NCI-H2171 (cell line): ENCODE results near the gene HNRNPDL.
"Not testable (repeated sequence)": the region's sequence is repeated elsewhere in the genome, so short reads cannot be mapped to it uniquely, and the experiment has no call there.

Experiments used
- DNase-seq: peaks from one replicate; lab custom pipeline; 2025; lab: John Stamatoyannopoulos, UW

The HNRNPDL gene

GRCh38 chr4:82386312-82386711 is 44.0 kb downstream of the HNRNPDL start:
- DNase-seq = not testable (repeated sequence)

GRCh38 chr4:82382751-82383150 is 47.5 kb downstream of the HNRNPDL start:
- no peak for DNase-seq

DNA sequence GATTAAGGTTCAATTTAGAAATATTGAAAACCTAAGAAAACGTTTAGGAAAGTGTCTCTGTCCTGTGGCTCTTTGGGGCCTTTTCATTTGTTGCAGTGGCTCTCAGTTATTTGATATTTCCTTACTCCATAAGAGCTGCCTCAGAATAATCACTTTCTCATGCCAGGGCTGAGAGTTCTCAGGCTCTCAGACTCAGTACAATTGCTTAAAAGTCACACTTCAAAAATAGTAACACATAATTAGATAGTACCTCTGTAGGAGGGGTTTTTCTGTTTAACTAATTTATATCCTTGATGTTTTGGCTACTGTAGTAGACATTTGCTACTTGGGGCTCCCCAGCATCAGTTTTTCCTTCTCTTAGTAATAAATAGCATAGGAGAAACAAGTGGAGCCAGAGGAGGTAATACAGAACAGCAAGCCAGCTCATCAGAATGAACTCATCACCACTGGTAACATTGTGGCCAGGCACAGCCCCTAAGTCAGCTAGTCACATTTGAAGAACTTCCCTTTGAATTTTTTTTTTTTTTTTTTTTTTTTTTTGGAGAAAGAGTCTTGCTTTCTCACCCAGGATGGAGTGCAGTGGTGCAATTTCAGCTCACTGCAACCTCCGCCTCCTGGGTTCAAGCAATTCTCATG is 48.5 kb downstream of the HNRNPDL start:
- no peak for DNase-seq

GRCh38 chr4:82381235-82381634 is 49.0 kb downstream of the HNRNPDL start:
- no peak for DNase-seq

- no peak for DNase-seq
Observed at GRCh38 chr4:82380831-82381230, 49.4 kb downstream of the HNRNPDL start.

DNA sequence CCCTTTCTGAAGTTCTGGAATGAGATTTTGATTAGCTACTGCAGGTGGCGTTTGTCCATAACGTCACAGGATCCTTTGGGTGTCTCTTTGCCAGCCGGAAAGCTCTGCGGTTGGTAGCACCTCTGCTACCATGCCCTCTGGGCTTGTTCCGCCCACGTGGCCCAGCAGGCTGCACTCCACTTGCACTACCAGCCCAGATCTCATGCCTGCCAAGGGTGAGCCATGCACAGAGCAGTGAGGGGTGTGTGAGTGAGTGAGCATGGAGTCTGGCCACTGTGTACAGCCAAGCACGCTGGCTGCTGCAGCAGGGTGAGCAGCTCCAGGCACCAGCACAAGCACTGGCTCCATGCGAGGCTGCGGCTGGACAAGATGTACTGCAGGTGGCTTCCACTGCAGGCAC is 49.9 kb downstream of the HNRNPDL start:
- DNase-seq = no peak

DNA sequence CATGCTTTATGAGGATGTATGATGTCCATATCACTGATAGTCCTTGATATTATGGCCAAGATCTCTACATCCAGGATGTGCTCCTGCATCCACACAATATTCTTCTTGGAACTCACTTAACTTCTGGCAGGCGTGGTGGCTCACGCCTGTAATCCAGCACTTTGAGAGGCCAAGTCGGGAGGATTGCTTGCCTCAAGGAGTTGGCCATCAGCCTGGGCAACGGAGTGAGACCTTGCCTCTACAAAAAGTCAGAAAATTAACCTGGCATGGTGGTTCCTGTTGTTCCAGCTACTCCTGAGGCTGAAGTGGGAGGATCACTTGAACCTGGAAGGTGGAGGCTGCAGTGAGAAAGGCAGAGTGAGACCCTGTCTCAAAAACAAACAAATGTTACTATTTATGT is 54.2 kb downstream of the HNRNPDL start:
- no peak for DNase-seq

DNA sequence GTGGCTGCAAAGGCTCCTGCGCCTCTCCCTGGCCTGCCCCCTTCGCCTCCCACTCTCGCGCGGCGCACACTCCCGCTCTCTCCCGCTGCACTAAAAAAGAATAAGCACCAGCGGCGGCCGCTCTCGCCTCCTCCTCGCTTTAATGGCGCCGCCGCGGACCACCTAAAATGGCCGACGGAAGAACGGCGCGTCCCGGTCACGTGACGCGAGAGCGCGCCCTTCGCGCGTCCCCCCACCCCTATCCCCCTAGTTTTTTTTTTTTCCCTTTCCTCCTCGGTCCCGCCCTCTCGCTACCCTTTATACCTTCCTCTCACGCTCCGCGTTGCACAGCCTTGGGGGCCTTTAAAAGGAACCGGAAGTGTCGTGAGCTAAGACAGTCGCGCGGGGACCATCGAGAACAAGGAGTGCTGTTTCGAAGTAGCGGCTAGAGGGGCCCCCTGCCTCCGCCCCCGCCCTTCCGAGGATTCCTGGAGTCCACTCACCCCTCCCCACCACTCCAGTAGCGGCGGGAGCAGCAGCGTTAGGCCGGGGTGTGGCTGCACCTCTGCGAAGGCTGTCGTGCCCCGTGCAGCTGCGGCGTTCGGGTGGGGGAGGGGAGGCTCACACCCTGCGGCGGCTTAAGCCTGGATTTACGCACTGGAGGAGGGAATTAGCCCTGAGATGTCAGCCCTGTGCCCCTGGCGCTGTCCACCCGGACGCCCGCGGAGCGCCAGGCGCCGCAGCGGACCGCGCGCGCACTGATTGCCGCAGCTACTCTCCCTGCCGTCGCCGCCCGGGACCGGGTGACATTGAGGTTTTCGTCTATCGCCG is 56.2 kb downstream of the HNRNPDL start, which contains the start of gene HNRNPD:
TSS of gene HNRNPD (minus strand) at position 176 of the 810 bp plus-strand sequence. CDS start 313 bp downstream, outside the sequence.
- DNase-seq = peak; percentile 96

DNA sequence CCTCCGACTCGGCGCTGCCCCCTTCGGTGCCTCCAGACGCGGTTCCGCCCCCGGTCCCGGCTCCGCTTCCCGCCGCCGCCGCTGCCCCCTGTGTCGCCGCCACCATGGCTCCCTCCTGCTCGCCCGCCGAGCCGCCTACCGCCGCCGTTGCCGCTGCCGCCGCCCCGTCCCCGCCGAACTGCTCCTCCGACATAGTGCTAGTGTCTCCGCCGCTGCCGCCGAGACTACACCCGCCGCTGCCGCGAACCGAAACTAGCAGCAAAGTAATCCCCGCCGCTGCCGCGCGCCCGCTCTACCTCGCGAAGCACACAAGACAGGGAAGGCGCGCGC is 56.8 kb downstream of the HNRNPDL start:
- DNase-seq = no peak
